Measurements from ENCODE around the gene SHC2. TPM values are rescaled to one million over a fixed set of nuclear protein-coding genes. Genes with fewer than 3 reads are reported as not detected.
"Not testable (repeated sequence)": the region's sequence is repeated elsewhere in the genome, so short reads cannot be mapped to it uniquely, and the experiment has no call there.

Gene SHC2
- total RNA-seq, 2 experiments from 2014 or later: 0.40 to 0.53 TPM

- POLR2A ChIA-PET: no interaction called here
- Mint-ChIP-seq H3K27me3 (peaks cover 16% of the 10 kb centered on the region), H3K9me3 (no peaks in the 10 kb centered on the region), H3K4me1 (no peaks in the 10 kb centered on the region), H3K36me3 (no peaks in the 10 kb centered on the region), H3K4me3 (no peak overlapping the region), H3K27ac (no peak overlapping the region)
- DNase-seq (no peak), ATAC-seq (ENCODE audit: low read depth) (no peak)
Measured at GRCh38 chr19:457636-458035, 3.2 kb downstream of the SHC2 start.

GRCh38 chr19:456547-457110 is 4.2 kb downstream of the SHC2 start:
- Mint-ChIP-seq H3K36me3 (no peaks in the 10 kb centered on the region), H3K27ac (no peak overlapping the region), H3K27me3 (peaks cover 8% of the 10 kb centered on the region), H3K4me1 (no peaks in the 10 kb centered on the region), H3K9me3 (no peaks in the 10 kb centered on the region), H3K4me3 (no peak overlapping the region)
- ATAC-seq (ENCODE audit: low read depth) (no peak), DNase-seq (no peak)
- POLR2A ChIA-PET: no interaction called here

- H3K9me3 Mint-ChIP-seq: no peaks in the 10 kb centered on the region
- POLR2A ChIA-PET: no interaction called here
- ATAC-seq (ENCODE audit: low read depth) (no peak), DNase-seq (no peak)
- no peaks in the 10 kb centered on the region for H3K4me1 Mint-ChIP-seq
- no peak overlapping the region for H3K4me3 Mint-ChIP-seq
- no peaks in the 10 kb centered on the region for H3K36me3 Mint-ChIP-seq
- no peak overlapping the region for H3K27ac Mint-ChIP-seq
- H3K27me3 Mint-ChIP-seq: peaks cover 6% of the 10 kb centered on the region
Measured at GRCh38 chr19:455851-456546, 4.8 kb downstream of the SHC2 start.

GRCh38 chr19:455031-455705 is 5.7 kb downstream of the SHC2 start:
- Mint-ChIP-seq H3K27ac (no peak overlapping the region), H3K9me3 (peaks cover 5% of the 10 kb centered on the region), H3K27me3 (peaks cover 6% of the 10 kb centered on the region), H3K36me3 (no peaks in the 10 kb centered on the region), H3K4me1 (no peaks in the 10 kb centered on the region), H3K4me3 (no peak overlapping the region)
- POLR2A ChIA-PET: no interaction called here
- DNase-seq: no peak
- ATAC-seq (ENCODE audit: low read depth): no peak

- no peak for ATAC-seq (ENCODE audit: low read depth)
- no peak for DNase-seq
- Mint-ChIP-seq H3K27me3 (no peaks in the 10 kb centered on the region), H3K27ac (no peak overlapping the region), H3K9me3 (peaks cover 5% of the 10 kb centered on the region), H3K36me3 (no peaks in the 10 kb centered on the region), H3K4me3 (no peak overlapping the region), H3K4me1 (no peaks in the 10 kb centered on the region)
- POLR2A ChIA-PET: no interaction called here
Measured at GRCh38 chr19:453606-454005, 7.2 kb downstream of the SHC2 start.

- Mint-ChIP-seq H3K27ac (no peak overlapping the region), H3K4me1 (no peaks in the 10 kb centered on the region), H3K4me3 (no peak overlapping the region), H3K27me3 (no peaks in the 10 kb centered on the region), H3K9me3 (peaks cover 5% of the 10 kb centered on the region), H3K36me3 (no peaks in the 10 kb centered on the region)
- DNase-seq (no peak), ATAC-seq (ENCODE audit: low read depth) (no peak)
- POLR2A ChIA-PET: no interaction called here
Measured at GRCh38 chr19:452829-453228, 8.0 kb downstream of the SHC2 start.

GRCh38 chr19:450912-451481 is 9.8 kb downstream of the SHC2 start:
- ATAC-seq (ENCODE audit: low read depth); H3K9me3 Mint-ChIP-seq; POLR2A ChIA-PET; H3K36me3 Mint-ChIP-seq; DNase-seq; H3K4me1 Mint-ChIP-seq; H3K4me3 Mint-ChIP-seq; H3K27me3 Mint-ChIP-seq; H3K27ac Mint-ChIP-seq: not testable (repeated sequence)

GRCh38 chr19:449916-450315 is 10.9 kb downstream of the SHC2 start:
- POLR2A ChIA-PET: no interaction called here
- H3K36me3 Mint-ChIP-seq: no peaks in the 10 kb centered on the region
- peaks cover 5% of the 10 kb centered on the region for H3K9me3 Mint-ChIP-seq
- DNase-seq (no peak), ATAC-seq (ENCODE audit: low read depth) (no peak)
- no peak overlapping the region for H3K4me3 Mint-ChIP-seq
- H3K27ac Mint-ChIP-seq: no peak overlapping the region
- H3K4me1 Mint-ChIP-seq: no peaks in the 10 kb centered on the region
- H3K27me3 Mint-ChIP-seq: no peaks in the 10 kb centered on the region

- ATAC-seq (ENCODE audit: low read depth) (no peak), DNase-seq (no peak)
- Mint-ChIP-seq H3K36me3 (no peaks in the 10 kb centered on the region), H3K27ac (no peak overlapping the region), H3K27me3 (no peaks in the 10 kb centered on the region), H3K4me3 (no peak overlapping the region), H3K4me1 (no peaks in the 10 kb centered on the region), H3K9me3 (peaks cover 8% of the 10 kb centered on the region)
- POLR2A ChIA-PET: no interaction called here
Measured at GRCh38 chr19:447816-448560, 12.8 kb downstream of the SHC2 start.

- POLR2A ChIA-PET: no interaction called here
- Mint-ChIP-seq H3K27me3 (no peaks in the 10 kb centered on the region), H3K27ac (no peak overlapping the region), H3K36me3 (no peaks in the 10 kb centered on the region), H3K9me3 (peaks cover 9% of the 10 kb centered on the region), H3K4me1 (no peaks in the 10 kb centered on the region), H3K4me3 (no peak overlapping the region)
- DNase-seq (no peak), ATAC-seq (ENCODE audit: low read depth) (no peak)
Measured at GRCh38 chr19:447064-447426, 13.8 kb downstream of the SHC2 start.

- no peaks in the 10 kb centered on the region for H3K36me3 Mint-ChIP-seq
- no peak overlapping the region for H3K4me3 Mint-ChIP-seq
- no peak overlapping the region for H3K27ac Mint-ChIP-seq
Measured at GRCh38 chr19:444677-445210, 16.1 kb downstream of the SHC2 start.

GRCh38 chr19:443005-443404 is 17.8 kb downstream of the SHC2 start:
- peaks cover 2% of the 10 kb centered on the region for H3K27me3 Mint-ChIP-seq
- ATAC-seq (ENCODE audit: low read depth) (no peak), DNase-seq (no peak)
- POLR2A ChIA-PET: no interaction called here
- H3K4me3 Mint-ChIP-seq: no peak overlapping the region
- no peaks in the 10 kb centered on the region for H3K36me3 Mint-ChIP-seq
- H3K4me1 Mint-ChIP-seq: no peaks in the 10 kb centered on the region
- H3K27ac Mint-ChIP-seq: no peak overlapping the region
- H3K9me3 Mint-ChIP-seq: peaks cover 6% of the 10 kb centered on the region

More at GRCh38 chr19:444677-445210, 16.1 kb downstream of the SHC2 start:
- DNase-seq (no peak), ATAC-seq (ENCODE audit: low read depth) (no peak)
- POLR2A ChIA-PET: no interaction called here
- no peaks in the 10 kb centered on the region for H3K4me1 Mint-ChIP-seq
- peaks cover 2% of the 10 kb centered on the region for H3K27me3 Mint-ChIP-seq
- peaks cover 6% of the 10 kb centered on the region for H3K9me3 Mint-ChIP-seq

GRCh38 chr19:442085-442484 is 18.7 kb downstream of the SHC2 start:
- Mint-ChIP-seq H3K4me3 (no peak overlapping the region), H3K4me1 (no peaks in the 10 kb centered on the region), H3K27me3 (peaks cover 2% of the 10 kb centered on the region), H3K36me3 (no peaks in the 10 kb centered on the region), H3K27ac (no peak overlapping the region), H3K9me3 (peaks cover 6% of the 10 kb centered on the region)
- DNase-seq (no peak), ATAC-seq (ENCODE audit: low read depth) (no peak)
- POLR2A ChIA-PET: no interaction called here
